GM19239 (cell line): ENCODE measurements around the gene TTYH3.
"Not testable (repeated sequence)": the region's sequence is repeated elsewhere in the genome, so short reads cannot be mapped to it uniquely, and the experiment has no call there.

Experiments
- DNase-seq: peaks from one replicate; pipeline ENCODE4 v3.0.0; 2011; ENCODE audit warnings: low spot score; ENCODE audit not compliant: insufficient read length
- FAIRE-seq: peaks from 2 replicates; lab custom pipeline; 2011; peaks lifted over from hg19 to GRCh38; lab: Jason Lieb, UNC

Gene TTYH3

GRCh38 chr7:2679135-2680127, 47.6 kb downstream of the TTYH3 start:
- not testable (repeated sequence) for DNase-seq, FAIRE-seq

GRCh38 chr7:2680256-2680655, 48.5 kb downstream of the TTYH3 start:
- FAIRE-seq = no peak
- no peak for DNase-seq

- peak; percentile 88 for FAIRE-seq
- DNase-seq = peak; percentile 79
Observed at GRCh38 chr7:2680792-2681490, 49.2 kb downstream of the TTYH3 start.

GRCh38 chr7:2681929-2682799, 50.4 kb downstream of the TTYH3 start:
- FAIRE-seq (no peak), DNase-seq (no peak)

- DNase-seq (no peak), FAIRE-seq (no peak)
Observed at GRCh38 chr7:2684501-2684900, 52.7 kb downstream of the TTYH3 start.

GRCh38 chr7:2686101-2686500, 54.3 kb downstream of the TTYH3 start:
- FAIRE-seq (no peak), DNase-seq (no peak)

GRCh38 chr7:2687338-2687869, 55.6 kb downstream of the TTYH3 start:
- DNase-seq = no peak
- no peak for FAIRE-seq

GRCh38 chr7:2687881-2688318, 56.1 kb downstream of the TTYH3 start, which contains the start of gene AMZ1:
TSS of gene AMZ1 (plus strand) at chr7:2688202. CDS start at chr7:2700452, 12,250 bp downstream.
- FAIRE-seq = no peak

GRCh38 chr7:2688409-2689342, 56.9 kb downstream of the TTYH3 start:
- FAIRE-seq (peak; percentile 100), DNase-seq (peak; percentile 89)

More at GRCh38 chr7:2687881-2688318, 56.1 kb downstream of the TTYH3 start, which contains the start of gene AMZ1:
- no peak for DNase-seq

GRCh38 chr7:2689343-2689847, 57.6 kb downstream of the TTYH3 start:
- FAIRE-seq (peak; percentile 48), DNase-seq (no peak)

- FAIRE-seq = peak; percentile 61
- DNase-seq = no peak
Observed at GRCh38 chr7:2689951-2690705, 58.3 kb downstream of the TTYH3 start.

GRCh38 chr7:2691011-2691707, 59.4 kb downstream of the TTYH3 start:
- no peak for FAIRE-seq
- no peak for DNase-seq

- FAIRE-seq, DNase-seq: not testable (repeated sequence)
Observed at GRCh38 chr7:2691932-2692439, 60.2 kb downstream of the TTYH3 start.

- no peak for FAIRE-seq
- no peak for DNase-seq
Observed at GRCh38 chr7:2692543-2692942, 60.8 kb downstream of the TTYH3 start.

GRCh38 chr7:2693420-2694121, 61.8 kb downstream of the TTYH3 start:
- DNase-seq, FAIRE-seq: not testable (repeated sequence)

GRCh38 chr7:2694122-2694436, 62.3 kb downstream of the TTYH3 start:
- not testable (repeated sequence) for FAIRE-seq, DNase-seq
